NCI-H2107 treated with DMSO at 0.1 percent for 48 hours (cell line): Measurements from ENCODE around the gene RIPK1.
"Not testable (repeated sequence)": the region's sequence is repeated elsewhere in the genome, so short reads cannot be mapped to it uniquely, and the experiment has no call there.

ENCODE experiments used
- DNase-seq: peaks from one replicate; lab custom pipeline; 2025; ENCODE audit not compliant: unreplicated experiment; lab: John Stamatoyannopoulos, UW

The RIPK1 gene

GRCh38 chr6:3045369-3045768 lies 22.9 kb upstream of the RIPK1 start:
- DNase-seq: no peak

GRCh38 chr6:3045777-3046176 lies 22.5 kb upstream of the RIPK1 start:
- DNase-seq: no peak

- DNase-seq: no peak
Observed at GRCh38 chr6:3046295-3046694, 22.0 kb upstream of the RIPK1 start.

GRCh38 chr6:3048009-3048408 lies 20.3 kb upstream of the RIPK1 start:
- not testable (repeated sequence) for DNase-seq

- DNase-seq: no peak
Observed at GRCh38 chr6:3052481-3053230, 15.6 kb upstream of the RIPK1 start.

- DNase-seq: no peak
Observed at GRCh38 chr6:3053231-3053508, 15.1 kb upstream of the RIPK1 start.

- not testable (repeated sequence) for DNase-seq
Observed at GRCh38 chr6:3054229-3055157, 13.8 kb upstream of the RIPK1 start.

GRCh38 chr6:3055158-3055499 lies 13.2 kb upstream of the RIPK1 start:
- not testable (repeated sequence) for DNase-seq

- DNase-seq: no peak
Observed at GRCh38 chr6:3057063-3057770, 11.1 kb upstream of the RIPK1 start.

GRCh38 chr6:3058957-3059356 lies 9.3 kb upstream of the RIPK1 start:
- no peak for DNase-seq

GRCh38 chr6:3060092-3060491 lies 8.2 kb upstream of the RIPK1 start:
- DNase-seq: not testable (repeated sequence)

- DNase-seq: no peak
Observed at GRCh38 chr6:3061501-3061941, 6.8 kb upstream of the RIPK1 start.

- DNase-seq: not testable (repeated sequence)
Observed at GRCh38 chr6:3063340-3063732, 5.0 kb upstream of the RIPK1 start.

- DNase-seq: peak; percentile 44
Observed at GRCh38 chr6:3063733-3064700, 4.3 kb upstream of the RIPK1 start.

GRCh38 chr6:3071568-3071967 lies 3.3 kb downstream of the RIPK1 start:
- DNase-seq: no peak

- DNase-seq: no peak
Observed at GRCh38 chr6:3072798-3073197, 4.5 kb downstream of the RIPK1 start.

- DNase-seq: no peak
Observed at GRCh38 chr6:3073382-3073781, 5.1 kb downstream of the RIPK1 start.

GRCh38 chr6:3075772-3076113 lies 7.4 kb downstream of the RIPK1 start:
- DNase-seq: no peak

GRCh38 chr6:3076320-3076719 lies 8.0 kb downstream of the RIPK1 start:
- DNase-seq: no peak

- DNase-seq: no peak
Observed at GRCh38 chr6:3077430-3077829, 9.1 kb downstream of the RIPK1 start.

- not testable (repeated sequence) for DNase-seq
Observed at GRCh38 chr6:3078952-3079351, 10.7 kb downstream of the RIPK1 start.
